ENCODE results near the gene PLEKHA8. TPM values are rescaled to one million over a fixed set of nuclear protein-coding genes. Genes with fewer than 3 reads are reported as not detected.
A peak's percentile ranks its signal among the peaks of the same experiment; 100 is the strongest.

The PLEKHA8 gene
- total and polyA plus RNA-seq, 10 of the 15 experiments (the other 5 are each of a cell fraction or from before 2014, with no cell fraction given): 1.1 to 13.2 (median 5.7) TPM

GRCh38 chr7:30074422-30075030, 46.3 kb downstream of the PLEKHA8 start:
- FAIRE-seq: peak; percentile 77
- H4K20me1 ChIP-seq (ENCODE audit: control insufficient read depth, insufficient read depth): no peaks in the 10 kb centered on the region
- no peak overlapping the region; the same call in 1 of the 2 replicates for H2AFZ ChIP-seq (ENCODE audit: control insufficient read depth, low read depth, low read length)
- in situ Hi-C loops (cut with MboI) (loop anchor here (10.0 to 25.0 kb wide), 2 partner anchors 320 to 437 kb away; no protein-coding TSS in a partner anchor), intact Hi-C loops (cut with micrococcal nuclease; ENCODE audit: unreplicated experiment) (no loop called here)
- peak; percentile 41 to 55 (median 55); a peak in 3 of 6 replicates for TF ChIP-seq CTCF (IDR thresholded peaks at IDR 0.05 in 2 of 3, conservative IDR thresholded peaks at IDR 0.05 in 1 of 3; ENCODE audit: control insufficient read depth in 2 of 3, extremely low read depth in 1 of 3, insufficient read depth in 1 of 3, low read depth in 3 of 3, low read length in 3 of 3)
- no peak for TF ChIP-seq CHD1 (IDR thresholded peaks at IDR 0.05; ENCODE audit: low read depth, low read length)
- peak; percentile 35; the same call in 1 of the 2 replicates for TF ChIP-seq SMC3 (IDR thresholded peaks at IDR 0.05; ENCODE audit: borderline replicate concordance, low read length)
- 0 out of 2 replicates have a peak, but pooled peaks have one; percentile 10 for TF ChIP-seq ZNF384 (IDR thresholded peaks at IDR 0.05; ENCODE audit: borderline replicate concordance, low read depth, low read length)
- TF ChIP-seq BCL3 (IDR thresholded peaks at IDR 0.05; ENCODE audit: borderline replicate concordance, insufficient read depth, low read depth, low read length, poor library complexity, severe bottlenecking): no peak
- no peak for TF ChIP-seq CBX3 (IDR thresholded peaks at IDR 0.05; ENCODE audit: borderline replicate concordance, low read depth)
- peak; percentile 40; the same call in 1 of the 2 replicates for TF ChIP-seq RAD21 (IDR thresholded peaks at IDR 0.05; ENCODE audit: insufficient read depth, low read depth, low read length)
- TF ChIP-seq FOXK2 (IDR thresholded peaks at IDR 0.05): no peak
- ChIA-PET RAD21 (ENCODE audit: unreplicated experiment) (interaction anchor here (1.0 to 2.0 kb wide), 6 partner anchors 13 to 490 kb away, joined by 3 to 9 read pairs (median 4); no protein-coding TSS in a partner anchor), CTCF (interaction anchor here (0.7 to 7.7 kb wide), 20 partner anchors 9 to 1152 kb away, joined by 3 to 96 read pairs (median 4); partner anchors contain the start of gene PLEKHA8), POLR2A (no interaction called here), SMC1A (ENCODE audit: uncharacterized antibody, unreplicated experiment) (interaction anchor here (0.6 to 2.1 kb wide), 9 partner anchors 8 to 201 kb away, joined by 3 to 6 read pairs (median 5); no protein-coding TSS in a partner anchor)
- no peak overlapping the region for H3K4me2 ChIP-seq (ENCODE audit: control insufficient read depth, insufficient read depth)
- no peaks in the 10 kb centered on the region for H3K79me2 ChIP-seq (ENCODE audit: control insufficient read depth, insufficient read depth, low read length)
- peak; percentile 57 for ATAC-seq
- no TSS peak for BruUV-seq (replicated peaks)
- 33% methylated on average over 1 of the region's 1 CpG for WGBS (ENCODE audit: insufficient coverage, insufficient replicate concordance, low lambda C conversion rate, missing lambda C conversion rate)
- H3K27me3 ChIP-seq (replicated peaks in 1 of 2; ENCODE audit: control insufficient read depth in 2 of 2, insufficient read depth in 2 of 2, low read length in 1 of 2): no peaks in the 10 kb centered on the region
- H3K4me3 ChIP-seq: no peak overlapping the region
- H3K9me3 ChIP-seq (replicated peaks; ENCODE audit: control insufficient read depth, insufficient read depth, low read length): no peaks in the 10 kb centered on the region
- no peaks in the 10 kb centered on the region for H3K4me1 ChIP-seq (ENCODE audit: control insufficient read depth, insufficient read depth, low read length)
- H3K36me3 ChIP-seq (ENCODE audit: control insufficient read depth in 2 of 2, insufficient read depth in 2 of 2, low read length in 1 of 2): peaks cover 0 to 2% of the 10 kb centered on the region in 2 experiments; a peak in 1 of 4 replicates
- no peak overlapping the region for H3K9ac ChIP-seq (ENCODE audit: control insufficient read depth, insufficient read depth, low read length)
- H3K27ac ChIP-seq (ENCODE audit: control insufficient read depth, insufficient read depth): no peak overlapping the region
- no peak for DNase-seq (ENCODE audit: low read depth, low spot score)
